GM21390 (cell line): Measurements from ENCODE around the gene ROBO2.

Experiments
- ATAC-seq: cut with Tn5 transposase; IDR thresholded peaks from one replicate; pipeline ENCODE4 v1.9.1; 2021; ENCODE audit not compliant: unreplicated experiment

ROBO2 gene

DNA sequence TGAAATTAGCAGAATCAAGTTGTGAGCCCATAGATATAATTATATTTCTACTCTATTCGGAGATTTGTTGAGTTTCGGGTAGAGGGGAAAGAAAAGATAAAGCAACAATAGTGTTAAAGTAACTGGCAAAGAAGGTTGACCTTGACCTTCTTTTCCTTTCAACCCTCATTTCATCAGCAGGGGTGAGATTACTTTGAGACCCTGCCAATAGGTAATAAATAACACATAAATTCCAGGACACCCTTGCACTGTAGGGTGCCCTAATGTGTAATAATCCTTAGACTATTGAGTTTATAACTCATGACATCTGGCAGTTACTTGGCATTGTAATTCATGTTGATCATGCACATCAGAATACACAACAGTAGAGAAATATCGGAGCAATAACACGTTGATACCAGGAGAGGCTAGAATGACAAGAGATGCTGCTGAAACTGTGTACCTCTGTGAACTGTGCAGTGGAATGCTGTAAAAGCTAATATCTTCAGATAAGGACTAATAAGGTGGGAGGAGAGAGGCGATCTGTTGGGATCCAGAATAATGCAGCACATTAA is 426.7 kb downstream of the ROBO2 start:
- no peak for ATAC-seq

DNA sequence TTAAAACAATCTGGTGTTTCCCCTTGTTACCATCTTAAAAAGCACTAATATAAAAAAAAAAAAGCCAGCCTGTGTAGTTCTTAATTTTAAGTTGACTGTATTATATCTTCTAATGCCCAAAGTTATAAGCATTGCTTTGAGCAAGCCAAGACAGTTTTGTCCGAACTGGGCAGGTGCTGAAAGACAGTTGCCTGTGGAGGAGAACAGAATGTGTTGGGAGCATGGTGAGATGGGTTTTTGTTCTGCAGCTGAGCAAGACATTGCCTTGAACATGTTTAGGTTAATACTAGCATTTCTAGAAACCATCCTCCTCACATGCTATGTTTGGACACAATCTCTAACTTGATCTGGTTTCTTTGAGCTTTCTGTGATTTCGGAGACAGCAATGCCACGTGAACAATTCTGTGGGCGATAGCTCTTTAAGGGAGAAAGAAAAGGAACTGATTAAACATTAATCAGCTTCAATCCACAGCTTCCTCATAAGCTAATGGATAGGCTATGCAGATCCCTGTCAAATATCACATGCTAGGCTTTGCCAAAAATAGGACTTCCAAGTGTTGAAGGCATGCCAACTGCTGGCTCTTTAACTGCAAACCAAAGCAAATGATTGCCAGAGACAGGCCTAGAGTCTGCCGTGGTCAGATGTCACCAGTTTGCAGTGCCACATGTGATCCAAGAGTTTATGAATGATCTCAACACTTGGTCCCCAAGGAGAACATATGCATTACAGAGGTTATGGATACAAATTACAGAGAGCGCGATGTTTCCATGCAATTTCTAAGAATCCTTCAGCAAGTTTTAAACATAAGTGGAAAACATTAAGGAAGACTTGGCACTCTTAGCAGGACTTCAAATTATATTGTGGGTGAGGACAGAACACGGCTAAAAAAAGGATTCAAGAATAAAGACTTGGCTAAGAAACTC is 428.1 kb downstream of the ROBO2 start:
- ATAC-seq: no peak

DNA sequence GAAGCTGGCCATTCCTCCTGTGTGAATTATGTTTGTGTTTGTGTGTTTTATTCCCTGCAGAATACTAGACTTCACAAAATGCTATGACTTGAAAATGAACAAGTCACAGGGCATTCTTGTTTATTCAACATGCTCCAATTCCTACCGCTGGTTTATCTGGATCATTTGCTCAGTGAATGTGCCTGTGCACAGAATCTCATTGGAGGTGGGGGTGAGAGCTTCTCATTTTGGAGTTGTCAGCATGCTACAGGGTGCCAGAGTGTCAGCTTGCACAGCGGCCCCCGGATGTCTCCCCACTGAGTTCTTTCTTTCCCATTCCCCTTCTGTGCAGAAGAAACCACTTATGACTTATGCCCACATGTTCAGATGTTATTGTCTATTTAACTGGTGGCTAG is 428.7 kb downstream of the ROBO2 start:
- no peak for ATAC-seq

DNA sequence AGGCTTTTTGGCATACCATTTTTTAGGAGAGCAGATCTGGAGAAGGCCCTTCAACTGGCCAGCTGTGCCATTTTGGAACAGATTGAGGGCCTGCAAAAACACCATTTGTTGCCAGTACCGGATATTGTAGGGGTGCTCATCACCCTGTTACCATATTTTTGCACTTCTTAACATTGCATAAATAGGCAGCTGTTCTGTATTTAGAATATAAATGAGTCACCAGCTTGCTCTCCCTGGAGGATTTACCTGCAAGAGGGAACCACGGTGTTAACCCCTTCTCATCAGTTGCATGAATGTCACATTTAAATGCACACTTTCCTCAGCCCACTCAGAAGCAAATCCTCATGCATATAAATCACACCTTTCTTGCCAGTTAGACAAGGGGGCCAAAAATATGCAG is 435.6 kb downstream of the ROBO2 start:
- no peak for ATAC-seq

DNA sequence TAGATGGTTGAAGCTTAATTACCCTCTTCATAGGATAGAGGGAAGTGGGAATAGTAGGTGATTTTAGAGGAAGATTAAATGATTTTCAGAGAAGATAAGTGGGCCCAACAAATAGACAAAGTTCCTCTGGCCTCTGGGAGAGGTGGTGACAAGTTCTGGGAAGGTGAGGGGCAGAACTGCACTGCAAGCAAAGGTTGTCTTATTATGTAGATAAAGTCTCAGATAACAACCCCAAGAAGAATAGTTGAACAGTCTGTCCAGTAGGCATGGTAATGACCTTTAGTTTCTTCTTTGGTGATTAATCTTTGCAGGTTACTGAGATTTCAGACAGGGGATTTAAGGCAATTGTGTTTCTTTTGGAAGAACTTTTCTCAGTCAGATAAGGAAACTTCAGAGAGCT is 439.1 kb downstream of the ROBO2 start:
- no peak for ATAC-seq

DNA sequence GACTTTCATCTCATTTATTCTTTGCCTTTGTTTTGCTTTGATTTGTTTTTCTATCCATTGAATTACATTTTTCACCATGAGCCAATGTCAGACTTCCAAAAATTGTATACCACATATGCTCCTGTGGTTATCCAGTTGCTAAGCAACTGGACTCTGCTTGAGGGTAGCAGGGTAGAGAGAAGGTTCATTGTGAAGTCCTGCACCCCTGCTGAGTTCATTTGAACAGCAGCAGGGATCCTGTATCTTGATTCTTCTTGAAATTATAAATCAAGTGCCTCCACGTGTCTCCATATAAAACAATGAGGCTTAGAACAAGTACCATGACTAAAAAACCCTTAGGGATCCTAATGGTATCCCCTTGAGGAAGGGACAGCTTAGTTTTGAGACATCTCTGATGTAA is 449.3 kb downstream of the ROBO2 start:
- ATAC-seq: no peak

DNA sequence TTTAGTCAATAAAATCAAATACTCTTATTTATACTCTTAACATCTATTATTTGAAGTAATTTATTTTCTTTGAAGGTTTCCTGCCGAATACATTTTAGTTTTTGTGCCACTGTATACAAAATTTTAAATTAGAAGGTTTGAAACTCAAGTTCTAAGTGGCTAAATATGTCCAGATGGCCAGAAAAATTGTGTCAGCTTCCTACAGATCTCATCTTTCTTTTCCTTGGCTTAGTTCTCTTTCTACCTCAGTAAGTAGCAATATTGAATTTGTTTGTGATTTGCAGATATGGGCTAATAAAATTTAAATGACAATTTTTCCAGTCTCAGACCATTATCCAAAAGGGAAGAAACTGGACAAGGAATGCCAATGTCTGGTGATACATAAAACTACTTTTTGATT is 452.1 kb downstream of the ROBO2 start:
- ATAC-seq: no peak

DNA sequence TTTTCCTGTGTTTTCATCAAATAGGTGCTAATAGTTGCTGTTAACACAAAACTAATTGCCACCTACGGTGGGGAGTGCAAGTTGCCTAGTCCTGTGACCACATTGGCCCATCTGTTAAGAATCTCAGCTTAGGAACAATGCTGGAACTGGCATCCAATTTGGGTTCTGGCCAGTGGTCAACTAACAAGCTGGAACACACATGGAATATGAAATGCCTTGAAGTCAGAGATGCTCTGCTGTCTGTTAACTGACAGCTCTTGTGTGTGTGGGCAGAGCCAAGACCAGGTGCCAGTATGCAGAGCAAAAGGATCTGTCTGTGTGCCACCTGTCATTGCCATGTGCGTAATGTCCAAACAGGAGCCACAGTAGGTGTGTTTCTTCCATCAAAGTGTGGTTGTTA is 460.8 kb downstream of the ROBO2 start:
- ATAC-seq: no peak

GRCh38 chr3:77506384-77506783 is 466.5 kb downstream of the ROBO2 start:
- no peak for ATAC-seq

DNA sequence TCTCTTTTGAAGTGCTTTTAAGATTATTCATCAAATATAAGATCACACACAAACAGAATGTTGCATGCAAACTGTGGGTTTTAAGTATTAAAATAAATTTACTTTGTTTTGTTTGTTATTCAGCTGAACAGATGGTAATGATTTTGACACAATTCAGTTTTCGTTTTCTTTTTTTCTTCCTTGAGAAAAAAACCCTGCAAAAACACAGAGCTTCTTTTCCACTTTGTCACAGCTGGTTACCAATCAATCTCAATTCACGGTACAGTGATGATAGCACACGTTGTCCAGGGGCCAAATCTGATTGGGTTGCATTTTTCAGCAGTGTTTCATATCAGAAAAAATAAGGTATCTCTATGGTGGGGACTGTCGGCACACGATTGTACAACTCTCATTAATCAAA is 473.6 kb downstream of the ROBO2 start:
- ATAC-seq: no peak

- no peak for ATAC-seq
Observed at GRCh38 chr3:77514766-77515165, 474.9 kb downstream of the ROBO2 start.

DNA sequence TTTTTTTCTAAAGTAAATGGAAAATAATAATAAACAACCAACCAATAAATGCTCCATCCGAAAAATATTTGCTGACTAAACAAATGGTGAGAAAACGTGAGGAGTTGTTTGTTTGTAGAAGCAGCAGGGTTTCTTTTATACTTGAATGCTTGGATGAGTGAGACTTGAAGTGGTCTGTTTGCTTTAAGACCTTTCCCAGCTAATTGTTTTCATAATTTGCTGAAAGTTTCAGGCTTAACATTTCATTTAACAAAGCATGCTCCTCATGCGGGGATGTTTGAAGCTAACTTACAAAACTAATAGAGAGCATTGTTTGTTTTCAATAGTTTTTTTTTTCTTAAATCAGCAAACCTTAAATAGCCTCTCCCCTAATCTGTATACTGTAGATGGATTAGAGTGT is 484.6 kb downstream of the ROBO2 start:
- no peak for ATAC-seq

- no peak for ATAC-seq
Observed at GRCh38 chr3:77524946-77525682, 485.2 kb downstream of the ROBO2 start.

DNA sequence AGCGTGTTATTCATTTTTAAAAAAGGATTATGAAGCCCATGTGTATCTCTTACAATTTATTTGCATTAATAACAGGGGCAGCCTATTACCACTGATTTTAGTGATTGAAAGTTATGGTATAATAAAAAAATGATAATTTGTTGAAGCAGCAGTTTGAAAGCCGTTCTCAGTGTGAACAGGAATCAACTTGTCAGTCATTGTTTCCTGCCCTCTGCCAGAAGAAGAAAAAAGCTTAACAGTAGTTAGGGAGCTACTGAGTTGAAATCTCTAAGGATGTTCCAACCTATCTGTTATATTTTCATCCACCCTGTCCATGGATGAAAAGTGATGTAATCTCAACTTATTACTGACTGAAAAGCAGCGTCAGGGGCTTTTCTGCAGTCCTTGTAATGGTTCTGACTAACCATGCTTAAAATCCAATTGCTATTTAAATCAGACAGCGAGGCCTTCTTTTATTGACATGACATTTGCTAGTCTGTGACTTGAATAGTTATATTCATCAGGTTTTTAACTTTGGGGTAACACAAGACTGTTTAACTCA is 486.7 kb downstream of the ROBO2 start:
- ATAC-seq: no peak

DNA sequence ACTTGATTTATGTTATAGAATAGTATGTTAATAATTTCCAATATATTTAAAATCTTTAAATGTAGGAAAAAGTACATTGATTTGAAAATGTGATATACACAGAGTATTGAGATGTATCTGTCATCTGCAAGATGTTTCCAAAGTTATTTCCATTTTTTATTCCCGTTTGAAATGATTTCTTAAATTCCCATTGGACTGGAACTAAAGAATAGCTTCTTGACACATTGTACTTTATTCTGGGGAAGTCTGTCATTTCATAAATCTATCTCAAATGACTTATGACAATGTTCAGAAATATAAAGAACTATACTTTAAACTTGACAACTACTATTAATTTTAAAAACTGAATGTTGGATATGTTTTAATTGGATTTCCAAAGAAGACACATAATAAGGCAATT is 489.6 kb downstream of the ROBO2 start:
- no peak for ATAC-seq

DNA sequence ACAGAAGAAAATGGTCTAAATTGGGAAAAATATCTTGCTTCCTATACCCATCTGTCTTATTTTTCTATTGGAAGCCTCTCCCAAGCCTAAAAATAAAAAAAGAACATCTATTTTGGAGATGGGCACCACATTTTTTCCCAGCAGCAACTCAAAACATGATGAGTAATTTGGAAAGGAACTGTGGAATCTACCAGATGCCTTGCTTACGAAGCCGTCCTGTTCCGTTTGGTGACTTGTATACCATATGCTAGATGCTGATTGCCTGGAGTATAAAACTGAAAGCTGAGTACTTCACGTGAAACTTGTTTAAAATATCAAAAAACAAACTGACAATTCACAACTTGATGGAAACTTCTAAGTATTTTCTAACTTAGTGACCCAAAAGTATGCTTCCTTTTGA is 491.0 kb downstream of the ROBO2 start:
- ATAC-seq: no peak

- ATAC-seq: no peak
Observed at GRCh38 chr3:77535116-77535515, 495.2 kb downstream of the ROBO2 start.

GRCh38 chr3:77536038-77536775 is 496.3 kb downstream of the ROBO2 start:
- no peak for ATAC-seq

- ATAC-seq: no peak
Observed at GRCh38 chr3:77539014-77539413, 499.1 kb downstream of the ROBO2 start.

DNA sequence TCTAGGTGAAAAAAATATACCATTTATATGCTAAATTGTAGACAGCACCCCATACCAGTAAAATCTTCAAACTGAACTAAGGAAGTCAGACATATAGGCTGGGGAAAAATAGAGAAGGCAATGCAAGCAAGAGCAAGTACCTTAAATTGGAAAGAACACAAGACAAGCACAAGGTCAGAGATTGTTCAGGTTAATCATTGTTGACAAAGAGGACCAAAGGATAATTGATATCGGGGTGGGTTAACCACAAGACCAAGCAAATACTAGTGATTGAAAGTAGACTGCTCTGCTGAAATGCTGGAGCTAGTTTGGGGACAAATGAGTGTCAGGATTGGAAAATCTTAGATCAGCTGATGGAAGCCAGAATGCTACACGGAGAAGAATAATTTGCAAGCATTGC is 499.8 kb downstream of the ROBO2 start:
- no peak for ATAC-seq
